ENCODE data around the gene LAMA2.

The LAMA2 gene

DNA sequence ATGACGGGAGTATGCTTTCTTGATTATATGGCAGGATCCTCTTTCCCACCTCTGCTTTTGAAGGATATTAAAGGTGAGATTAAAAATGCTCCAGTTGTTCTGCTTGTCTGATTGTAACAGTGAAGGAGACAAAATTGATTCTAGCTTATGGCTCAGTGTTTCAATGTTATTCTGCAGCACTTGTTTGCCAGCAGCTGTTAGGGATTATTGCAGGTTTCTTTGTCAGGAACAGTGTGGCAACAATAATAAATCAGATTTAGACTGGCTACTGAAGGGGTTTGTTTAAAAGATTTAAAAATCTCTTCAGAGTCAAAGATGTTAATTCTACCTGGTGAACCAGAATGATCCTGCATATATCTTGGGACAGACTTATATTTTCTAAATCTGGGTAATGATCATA, 126.9 kb downstream of the LAMA2 start:
- no peak for DNase-seq (ENCODE audit: extremely low read depth, low read depth)
- TF ChIP-seq CTCF (IDR thresholded peaks at IDR 0.05; ENCODE audit: low read depth, low read length, missing control alignments), result no peak
- no peak overlapping the region for H3K4me3 ChIP-seq (replicated peaks; ENCODE audit: low read depth, low read length)

DNA sequence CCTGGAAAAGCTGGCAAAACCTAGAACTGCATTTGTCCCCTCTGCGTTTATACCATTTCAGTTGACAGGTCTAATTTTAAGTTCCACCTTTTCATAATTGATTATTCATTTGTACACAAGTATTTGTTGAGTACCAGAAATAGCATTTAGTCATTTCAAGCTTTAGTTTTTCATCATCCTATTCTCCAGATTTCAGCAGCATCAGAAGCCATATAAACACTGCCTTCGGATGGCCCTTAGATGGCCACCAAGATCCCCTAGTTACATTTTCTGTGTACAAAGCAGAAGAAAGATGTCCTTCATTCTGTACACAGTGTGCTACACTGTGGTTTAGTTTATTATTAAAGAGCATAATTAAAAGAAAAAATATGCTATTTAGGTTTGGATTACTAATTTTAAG, 131.4 kb downstream of the LAMA2 start:
- no peak for DNase-seq (ENCODE audit: extremely low read depth, low read depth)
- no peak for TF ChIP-seq CTCF (IDR thresholded peaks at IDR 0.05; ENCODE audit: low read depth, low read length, missing control alignments)
- H3K4me3 ChIP-seq (replicated peaks; ENCODE audit: low read depth, low read length), result no peak overlapping the region

- no peak overlapping the region for H3K4me3 ChIP-seq (replicated peaks; ENCODE audit: low read depth, low read length)
- no peak for TF ChIP-seq CTCF (IDR thresholded peaks at IDR 0.05; ENCODE audit: low read depth, low read length, missing control alignments)
- no peak for DNase-seq (ENCODE audit: extremely low read depth, low read depth)
Observed at GRCh38 chr6:129015721-129016120, 132.8 kb downstream of the LAMA2 start.

GRCh38 chr6:129016844-129017243, 133.9 kb downstream of the LAMA2 start:
- no peak for TF ChIP-seq CTCF (IDR thresholded peaks at IDR 0.05; ENCODE audit: low read depth, low read length, missing control alignments)
- DNase-seq (ENCODE audit: extremely low read depth, low read depth), result no peak
- no peak overlapping the region for H3K4me3 ChIP-seq (replicated peaks; ENCODE audit: low read depth, low read length)

DNA sequence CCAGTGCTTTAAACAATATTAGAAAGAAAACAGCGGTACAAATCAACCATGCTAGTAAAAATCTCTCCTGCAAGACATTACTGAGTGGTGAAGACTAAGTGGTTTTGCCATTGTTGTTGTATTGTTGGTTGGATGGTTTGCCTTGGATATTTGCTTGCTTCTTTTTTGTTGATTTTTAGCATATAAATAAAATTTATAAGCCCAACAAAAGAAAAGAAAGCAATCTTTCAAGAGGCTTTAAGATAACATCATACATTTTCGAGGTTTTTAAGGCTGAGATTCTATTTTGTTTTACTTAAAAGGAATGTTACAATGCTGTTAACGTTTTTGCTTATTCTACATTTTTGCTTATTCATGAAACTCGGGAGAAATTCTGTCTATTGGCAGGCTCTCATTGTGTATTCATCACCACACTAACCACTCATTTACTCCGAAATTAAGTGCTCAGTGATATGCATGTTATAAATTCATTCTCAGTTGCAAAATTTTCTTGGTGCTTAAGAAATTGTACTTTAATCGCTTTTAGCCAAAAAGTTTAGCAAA, 139.1 kb downstream of the LAMA2 start:
- H3K4me3 ChIP-seq (replicated peaks; ENCODE audit: low read depth, low read length), result no peak overlapping the region
- no peak for TF ChIP-seq CTCF (IDR thresholded peaks at IDR 0.05; ENCODE audit: low read depth, low read length, missing control alignments)
- no peak for DNase-seq (ENCODE audit: extremely low read depth, low read depth)

DNA sequence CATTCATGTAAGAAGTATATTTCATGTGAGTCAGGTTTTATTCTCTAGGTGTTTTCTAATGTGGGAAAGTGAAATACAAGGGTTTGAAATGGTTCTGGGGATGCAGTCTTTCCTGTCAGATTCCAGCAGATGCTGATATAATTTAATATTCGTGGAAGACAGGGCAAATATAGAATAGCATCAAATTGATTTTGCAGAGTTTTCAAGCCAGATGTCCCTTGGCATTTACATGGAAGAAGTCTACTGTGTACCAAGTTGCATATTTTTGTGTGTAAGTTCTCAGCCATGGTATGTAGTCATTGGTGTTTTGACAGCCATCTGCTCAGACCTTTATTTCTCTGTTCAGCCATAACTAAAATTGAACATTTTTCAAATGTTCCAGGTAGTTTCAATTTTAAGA, 143.7 kb downstream of the LAMA2 start:
- H3K4me3 ChIP-seq (replicated peaks; ENCODE audit: low read depth, low read length), result no peak overlapping the region
- TF ChIP-seq CTCF (IDR thresholded peaks at IDR 0.05; ENCODE audit: low read depth, low read length, missing control alignments), result no peak
- no peak for DNase-seq (ENCODE audit: extremely low read depth, low read depth)

GRCh38 chr6:129029778-129030177, 146.8 kb downstream of the LAMA2 start:
- H3K4me3 ChIP-seq (replicated peaks; ENCODE audit: low read depth, low read length), result no peak overlapping the region
- no peak for TF ChIP-seq CTCF (IDR thresholded peaks at IDR 0.05; ENCODE audit: low read depth, low read length, missing control alignments)
- no peak for DNase-seq (ENCODE audit: extremely low read depth, low read depth)

Measured in HFF-Myc (cell line).